OCI-LY1 (cell line): ENCODE data around the gene CAPG.

Experiments used
- EZH2 ChIP-seq: fragments of 200-600 bp; sonication (generic), shearing (Covaris generic); IDR thresholded peaks from 2 replicates; pipeline ENCODE4 v1.8.0; 2017; ENCODE audit warnings: borderline replicate concordance, mixed run types, mild to moderate bottlenecking, antibody characterized with exemption, low read length, moderate library complexity, mixed read lengths
- TF ChIP-seq, protein P1 (sequence below): fragments of 200-600 bp; sonication (generic), shearing (Covaris generic); IDR thresholded peaks from 2 replicates; pipeline ENCODE4 v1.5.1; 2017; ENCODE audit warnings: mild to moderate bottlenecking, antibody characterized with exemption, low read length, moderate library complexity, mixed read lengths

DNA sequence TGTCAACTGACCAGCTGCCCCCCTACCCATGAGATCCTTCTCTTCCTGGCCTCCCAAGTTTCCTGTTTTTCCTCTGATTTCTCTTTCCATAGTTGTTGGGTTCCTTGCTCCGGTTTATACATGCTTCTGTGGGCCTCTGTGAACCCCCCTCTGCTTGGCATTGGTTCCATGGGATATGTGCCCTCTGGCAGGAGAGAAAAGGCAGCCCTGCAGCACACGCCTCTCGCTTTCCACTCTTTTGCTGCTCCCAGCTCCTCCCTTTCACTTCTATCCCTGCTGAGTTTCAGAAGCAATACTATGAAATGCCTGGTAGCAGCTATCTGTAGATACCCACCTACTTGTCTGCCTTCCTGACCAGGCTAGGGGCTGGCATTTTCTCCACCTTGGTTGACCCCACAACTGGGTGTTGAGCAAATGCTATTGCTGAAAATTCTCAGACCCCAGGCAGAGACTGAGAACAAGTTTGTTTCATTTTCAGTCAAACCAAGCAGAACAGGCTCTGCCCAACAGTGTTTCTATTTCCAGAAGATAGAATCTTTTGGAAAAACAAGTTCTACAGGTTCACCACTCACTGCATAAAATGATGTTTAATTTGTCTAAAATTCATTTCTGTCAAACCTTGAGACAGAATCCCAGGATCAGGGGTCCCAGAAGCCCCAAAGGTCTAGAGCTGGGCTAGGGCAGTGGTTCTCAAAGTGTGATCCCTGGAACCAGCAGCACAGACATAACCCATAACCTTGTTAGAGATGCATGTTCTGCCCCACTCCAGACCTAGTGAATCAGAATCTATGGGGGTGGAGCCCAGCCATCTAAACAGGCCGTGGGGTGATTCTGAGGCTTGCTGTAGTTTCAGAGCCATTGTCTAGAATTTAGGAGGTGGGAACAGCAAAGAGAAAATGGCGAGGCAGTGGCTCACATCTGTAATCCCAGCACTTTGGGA lies 13.4 kb downstream of the CAPG start:
- TF ChIP-seq, protein P1, sequence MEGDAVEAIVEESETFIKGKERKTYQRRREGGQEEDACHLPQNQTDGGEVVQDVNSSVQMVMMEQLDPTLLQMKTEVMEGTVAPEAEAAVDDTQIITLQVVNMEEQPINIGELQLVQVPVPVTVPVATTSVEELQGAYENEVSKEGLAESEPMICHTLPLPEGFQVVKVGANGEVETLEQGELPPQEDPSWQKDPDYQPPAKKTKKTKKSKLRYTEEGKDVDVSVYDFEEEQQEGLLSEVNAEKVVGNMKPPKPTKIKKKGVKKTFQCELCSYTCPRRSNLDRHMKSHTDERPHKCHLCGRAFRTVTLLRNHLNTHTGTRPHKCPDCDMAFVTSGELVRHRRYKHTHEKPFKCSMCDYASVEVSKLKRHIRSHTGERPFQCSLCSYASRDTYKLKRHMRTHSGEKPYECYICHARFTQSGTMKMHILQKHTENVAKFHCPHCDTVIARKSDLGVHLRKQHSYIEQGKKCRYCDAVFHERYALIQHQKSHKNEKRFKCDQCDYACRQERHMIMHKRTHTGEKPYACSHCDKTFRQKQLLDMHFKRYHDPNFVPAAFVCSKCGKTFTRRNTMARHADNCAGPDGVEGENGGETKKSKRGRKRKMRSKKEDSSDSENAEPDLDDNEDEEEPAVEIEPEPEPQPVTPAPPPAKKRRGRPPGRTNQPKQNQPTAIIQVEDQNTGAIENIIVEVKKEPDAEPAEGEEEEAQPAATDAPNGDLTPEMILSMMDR = no peak
- no peak for TF ChIP-seq EZH2
